Retinal pigment epithelial cell (primary cell): ENCODE data around the gene RBBP5.
"Not testable (repeated sequence)": the region's sequence is repeated elsewhere in the genome, so short reads cannot be mapped to it uniquely, and the experiment has no call there.

ENCODE experiments used
- DNase-seq: peaks from one replicate; pipeline ENCODE4 v3.0.0-alpha.2; 2010; ENCODE audit warnings: low read depth
- H3K4me3 ChIP-seq: 2 replicates; pipeline ENCODE4 v1.5.1; 2011; ENCODE audit warnings: mild to moderate bottlenecking, low read length, control low read depth, moderate library complexity
- TF ChIP-seq, protein P1 (sequence below): conservative IDR thresholded peaks from 2 replicates; pipeline ENCODE4 v1.5.1; 2011; ENCODE audit warnings: low read depth, low read length, control low read depth, inconsistent platforms

The RBBP5 gene

DNA sequence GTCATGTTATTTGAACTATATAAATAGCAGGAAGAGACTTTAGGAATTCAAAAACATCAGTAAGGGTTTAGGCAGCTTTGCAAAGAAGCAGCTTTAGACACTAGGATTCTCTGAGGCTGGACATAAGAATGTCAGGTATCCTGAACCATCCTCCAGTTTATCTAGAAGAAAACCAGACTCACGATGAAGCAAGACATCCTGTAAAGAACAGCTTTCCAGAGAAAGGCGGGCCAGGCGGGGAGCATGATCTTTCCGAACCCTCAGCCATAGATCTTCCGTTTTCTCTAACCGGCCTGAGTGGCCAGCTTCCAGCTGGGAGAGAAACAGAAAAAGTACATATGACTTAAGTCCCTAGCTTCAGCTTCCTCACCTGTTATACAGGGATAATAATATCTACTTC lies 39.3 kb upstream of the RBBP5 start:
- no peak for DNase-seq
- H3K4me3 ChIP-seq: no peak overlapping the region
- TF ChIP-seq, protein P1, sequence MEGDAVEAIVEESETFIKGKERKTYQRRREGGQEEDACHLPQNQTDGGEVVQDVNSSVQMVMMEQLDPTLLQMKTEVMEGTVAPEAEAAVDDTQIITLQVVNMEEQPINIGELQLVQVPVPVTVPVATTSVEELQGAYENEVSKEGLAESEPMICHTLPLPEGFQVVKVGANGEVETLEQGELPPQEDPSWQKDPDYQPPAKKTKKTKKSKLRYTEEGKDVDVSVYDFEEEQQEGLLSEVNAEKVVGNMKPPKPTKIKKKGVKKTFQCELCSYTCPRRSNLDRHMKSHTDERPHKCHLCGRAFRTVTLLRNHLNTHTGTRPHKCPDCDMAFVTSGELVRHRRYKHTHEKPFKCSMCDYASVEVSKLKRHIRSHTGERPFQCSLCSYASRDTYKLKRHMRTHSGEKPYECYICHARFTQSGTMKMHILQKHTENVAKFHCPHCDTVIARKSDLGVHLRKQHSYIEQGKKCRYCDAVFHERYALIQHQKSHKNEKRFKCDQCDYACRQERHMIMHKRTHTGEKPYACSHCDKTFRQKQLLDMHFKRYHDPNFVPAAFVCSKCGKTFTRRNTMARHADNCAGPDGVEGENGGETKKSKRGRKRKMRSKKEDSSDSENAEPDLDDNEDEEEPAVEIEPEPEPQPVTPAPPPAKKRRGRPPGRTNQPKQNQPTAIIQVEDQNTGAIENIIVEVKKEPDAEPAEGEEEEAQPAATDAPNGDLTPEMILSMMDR: no peak

GRCh38 chr1:205158048-205158616 lies 36.4 kb upstream of the RBBP5 start:
- no peak for DNase-seq
- TF ChIP-seq, protein P1: no peak
- H3K4me3 ChIP-seq: no peak overlapping the region

- not testable (repeated sequence) for H3K4me3 ChIP-seq, DNase-seq
Observed at GRCh38 chr1:205155665-205156377, 34.0 kb upstream of the RBBP5 start.

- no peak overlapping the region for H3K4me3 ChIP-seq
- DNase-seq: no peak
- TF ChIP-seq, protein P1: no peak
Observed at GRCh38 chr1:205152505-205152904, 30.7 kb upstream of the RBBP5 start.

- DNase-seq: no peak
- TF ChIP-seq, protein P1: no peak
- H3K4me3 ChIP-seq: no peak overlapping the region
Observed at GRCh38 chr1:205150651-205151428, 29.1 kb upstream of the RBBP5 start.

- TF ChIP-seq, protein P1: no peak
- H3K4me3 ChIP-seq: no peak overlapping the region
- DNase-seq: no peak
Observed at GRCh38 chr1:205147191-205147835, 25.5 kb upstream of the RBBP5 start.

GRCh38 chr1:205144751-205145150 lies 23.0 kb upstream of the RBBP5 start:
- no peak for DNase-seq
- TF ChIP-seq, protein P1: no peak
- H3K4me3 ChIP-seq: no peak overlapping the region
